ENCODE data around the gene THSD4.
"Not testable (repeated sequence)": the region's sequence is repeated elsewhere in the genome, so short reads cannot be mapped to it uniquely, and the experiment has no call there.

The THSD4 gene

DNA sequence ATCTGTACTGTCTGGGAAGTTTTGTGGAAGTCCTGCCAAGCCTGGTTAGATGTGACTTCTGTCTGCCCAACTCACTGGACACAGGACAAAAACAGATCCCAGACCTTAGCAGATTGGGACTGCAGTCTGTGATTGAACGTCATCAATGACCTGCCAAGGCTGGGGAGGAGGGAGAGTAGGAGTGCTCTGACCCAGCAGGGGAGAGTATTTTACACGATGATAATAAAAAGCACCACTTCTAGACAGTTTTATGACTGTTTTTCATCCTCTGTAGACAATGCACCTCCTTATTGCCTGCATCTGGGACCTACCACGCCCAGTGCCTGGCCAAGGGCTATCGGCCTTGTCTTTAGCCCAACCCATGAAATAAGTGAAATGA is 592.8 kb downstream of the THSD4 start:
- Histone ChIP-seq H3K9me3 (replicated peaks; ENCODE audit: low read length) (no peaks in the 10 kb centered on the region), H3K27me3 (ENCODE audit: control insufficient read depth, insufficient read depth, low read length) (no peaks in the 10 kb centered on the region), H3K36me3 (ENCODE audit: insufficient read depth, low read length) (no peaks in the 10 kb centered on the region), H3K4me1 (ENCODE audit: control insufficient read depth, insufficient read depth, low read length) (peaks cover 26% of the 10 kb centered on the region), H3K4me3 (ENCODE audit: low read length) (no peak overlapping the region), H3K4me2 (ENCODE audit: low read length) (no peak overlapping the region), H3K9ac (ENCODE audit: low read depth, low read length) (no peak overlapping the region)

DNA sequence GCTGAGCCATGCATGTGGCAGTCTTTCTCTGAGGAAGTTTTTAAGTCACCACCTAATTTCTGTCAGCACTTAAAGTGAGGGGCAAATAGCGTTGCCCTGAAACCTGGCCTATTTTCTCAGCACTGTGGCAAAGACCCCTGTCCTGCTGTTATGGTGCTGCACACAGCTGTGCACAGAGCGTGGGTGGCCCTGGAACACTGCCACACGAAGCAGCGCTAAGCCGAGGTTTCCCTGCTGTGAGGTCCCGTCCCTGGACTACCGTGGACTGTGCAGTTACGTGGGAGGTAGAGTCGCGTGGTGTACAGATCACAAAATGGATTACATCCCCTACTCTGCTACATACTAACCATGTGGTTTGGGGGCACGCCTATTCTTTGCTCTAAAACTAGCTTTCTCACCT is 593.5 kb downstream of the THSD4 start:
- no peak overlapping the region for H3K9ac ChIP-seq (ENCODE audit: low read depth, low read length)
- peaks cover 26% of the 10 kb centered on the region for H3K4me1 ChIP-seq (ENCODE audit: control insufficient read depth, insufficient read depth, low read length)
- no peaks in the 10 kb centered on the region for H3K9me3 ChIP-seq (replicated peaks; ENCODE audit: low read length)
- peak overlapping the region; percentile 33 for H3K4me2 ChIP-seq (ENCODE audit: low read length)
- no peaks in the 10 kb centered on the region for H3K27me3 ChIP-seq (ENCODE audit: control insufficient read depth, insufficient read depth, low read length)
- no peak overlapping the region for H3K4me3 ChIP-seq (ENCODE audit: low read length)
- H3K36me3 ChIP-seq (ENCODE audit: insufficient read depth, low read length): no peaks in the 10 kb centered on the region

DNA sequence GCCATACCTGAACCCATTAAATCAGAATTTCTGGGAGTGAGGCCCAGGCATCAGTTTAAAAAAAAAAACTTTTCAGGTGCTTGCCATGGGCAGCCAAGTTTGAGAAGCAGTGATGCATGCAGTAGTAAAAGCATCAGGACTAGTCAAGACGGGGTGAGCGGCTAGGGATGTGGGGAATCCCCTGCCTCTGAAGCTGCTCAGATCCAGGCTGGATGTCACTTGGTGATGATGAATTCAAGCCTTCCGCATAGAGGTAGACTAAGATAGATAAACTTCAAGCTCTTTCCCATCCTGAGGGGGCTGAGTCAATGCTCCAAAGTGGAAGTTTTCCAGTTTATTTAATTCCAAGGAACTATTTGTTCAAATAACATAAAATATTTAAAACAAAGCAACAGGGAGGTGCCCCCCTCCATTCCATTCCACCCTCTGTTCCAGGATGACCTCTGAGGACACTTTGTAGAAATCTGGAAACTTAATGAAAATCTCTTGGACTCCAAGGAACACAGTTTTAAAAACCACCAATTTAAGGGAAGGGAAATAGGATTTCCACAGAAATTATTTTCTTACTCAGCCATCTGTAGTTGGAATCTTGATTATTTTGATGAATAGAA is 594.6 kb downstream of the THSD4 start:
- Histone ChIP-seq H3K27me3 (ENCODE audit: control insufficient read depth, insufficient read depth, low read length) (no peaks in the 10 kb centered on the region), H3K36me3 (ENCODE audit: insufficient read depth, low read length) (no peaks in the 10 kb centered on the region), H3K4me1 (ENCODE audit: control insufficient read depth, insufficient read depth, low read length) (peaks cover 26% of the 10 kb centered on the region), H3K9ac (ENCODE audit: low read depth, low read length) (no peak overlapping the region), H3K9me3 (replicated peaks; ENCODE audit: low read length) (no peaks in the 10 kb centered on the region), H3K4me2 (ENCODE audit: low read length) (no peak overlapping the region), H3K4me3 (ENCODE audit: low read length) (no peak overlapping the region)

DNA sequence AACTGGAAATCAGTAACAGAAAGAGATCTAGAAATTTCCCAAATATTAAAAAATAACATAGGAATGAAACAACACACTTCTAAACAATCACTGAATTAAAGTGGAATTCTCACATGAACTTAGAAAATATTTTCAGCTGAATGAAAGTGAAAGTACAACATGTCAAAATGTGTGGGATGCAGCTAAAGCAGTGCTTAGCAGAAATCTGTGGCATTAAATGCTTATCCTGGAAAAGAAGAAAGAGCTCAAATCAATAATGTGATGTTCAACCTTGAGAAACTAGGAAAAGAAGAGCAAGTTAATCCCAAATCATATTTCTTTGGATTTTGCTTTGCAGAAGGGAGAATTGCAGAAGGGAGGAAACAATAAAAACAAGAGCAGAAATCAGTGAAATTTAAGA is 596.9 kb downstream of the THSD4 start:
- H3K9ac ChIP-seq (ENCODE audit: low read depth, low read length): no peak overlapping the region
- H3K4me1 ChIP-seq (ENCODE audit: control insufficient read depth, insufficient read depth, low read length): peaks cover 28% of the 10 kb centered on the region
- H3K4me2 ChIP-seq (ENCODE audit: low read length): no peak overlapping the region
- no peaks in the 10 kb centered on the region for H3K27me3 ChIP-seq (ENCODE audit: control insufficient read depth, insufficient read depth, low read length)
- no peaks in the 10 kb centered on the region for H3K9me3 ChIP-seq (replicated peaks; ENCODE audit: low read length)
- no peaks in the 10 kb centered on the region for H3K36me3 ChIP-seq (ENCODE audit: insufficient read depth, low read length)
- no peak overlapping the region for H3K4me3 ChIP-seq (ENCODE audit: low read length)

GRCh38 chr15:71713191-71713809 is 598.0 kb downstream of the THSD4 start:
- Histone ChIP-seq H3K9me3 (replicated peaks; ENCODE audit: low read length) (no peaks in the 10 kb centered on the region), H3K9ac (ENCODE audit: low read depth, low read length) (no peak overlapping the region), H3K4me3 (ENCODE audit: low read length) (no peak overlapping the region), H3K4me1 (ENCODE audit: control insufficient read depth, insufficient read depth, low read length) (peaks cover 18% of the 10 kb centered on the region), H3K4me2 (ENCODE audit: low read length) (no peak overlapping the region), H3K27me3 (ENCODE audit: control insufficient read depth, insufficient read depth, low read length) (no peaks in the 10 kb centered on the region), H3K36me3 (ENCODE audit: insufficient read depth, low read length) (no peaks in the 10 kb centered on the region)

DNA sequence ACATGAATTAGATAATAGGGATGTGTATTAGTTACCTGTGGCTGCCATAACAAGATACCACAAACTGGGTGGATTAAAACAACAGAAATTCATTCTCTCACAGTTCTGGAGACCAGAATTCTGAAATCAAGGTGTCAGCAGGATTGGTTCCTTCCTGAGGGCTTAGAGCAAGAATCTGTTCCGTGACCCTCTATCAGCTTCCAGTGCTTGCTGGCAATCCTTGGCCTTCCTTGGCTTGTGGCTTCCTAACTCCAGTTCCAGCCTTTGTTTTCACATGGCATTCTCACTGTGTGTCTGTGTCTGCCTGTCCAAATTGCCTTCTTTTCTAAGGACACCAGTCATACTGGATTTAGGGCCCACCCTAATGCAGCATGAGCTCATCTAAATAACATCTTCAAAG is 600.6 kb downstream of the THSD4 start:
- Histone ChIP-seq H3K4me3 (ENCODE audit: low read length) (no peak overlapping the region), H3K9me3 (replicated peaks; ENCODE audit: low read length) (no peaks in the 10 kb centered on the region), H3K36me3 (ENCODE audit: insufficient read depth, low read length) (no peaks in the 10 kb centered on the region), H3K4me1 (ENCODE audit: control insufficient read depth, insufficient read depth, low read length) (peaks cover 9% of the 10 kb centered on the region), H3K27me3 (ENCODE audit: control insufficient read depth, insufficient read depth, low read length) (no peaks in the 10 kb centered on the region), H3K9ac (ENCODE audit: low read depth, low read length) (no peak overlapping the region), H3K4me2 (ENCODE audit: low read length) (no peak overlapping the region)

GRCh38 chr15:71716990-71717389 is 601.7 kb downstream of the THSD4 start:
- no peaks in the 10 kb centered on the region for H3K9me3 ChIP-seq (replicated peaks; ENCODE audit: low read length)
- no peaks in the 10 kb centered on the region for H3K27me3 ChIP-seq (ENCODE audit: control insufficient read depth, insufficient read depth, low read length)
- no peak overlapping the region for H3K4me3 ChIP-seq (ENCODE audit: low read length)
- no peak overlapping the region for H3K9ac ChIP-seq (ENCODE audit: low read depth, low read length)
- H3K36me3 ChIP-seq (ENCODE audit: insufficient read depth, low read length): no peaks in the 10 kb centered on the region
- no peak overlapping the region for H3K4me2 ChIP-seq (ENCODE audit: low read length)
- peaks cover 9% of the 10 kb centered on the region for H3K4me1 ChIP-seq (ENCODE audit: control insufficient read depth, insufficient read depth, low read length)

- H3K4me2 ChIP-seq (ENCODE audit: low read length): no peak overlapping the region
- H3K4me1 ChIP-seq (ENCODE audit: control insufficient read depth, insufficient read depth, low read length): peaks cover 9% of the 10 kb centered on the region
- no peaks in the 10 kb centered on the region for H3K36me3 ChIP-seq (ENCODE audit: insufficient read depth, low read length)
- H3K27me3 ChIP-seq (ENCODE audit: control insufficient read depth, insufficient read depth, low read length): no peaks in the 10 kb centered on the region
- no peak overlapping the region for H3K9ac ChIP-seq (ENCODE audit: low read depth, low read length)
- no peak overlapping the region for H3K4me3 ChIP-seq (ENCODE audit: low read length)
- H3K9me3 ChIP-seq (replicated peaks; ENCODE audit: low read length): no peaks in the 10 kb centered on the region
These were observed 603.0 kb downstream of the THSD4 start for GRCh38 chr15:71718116-71718910.

- Histone ChIP-seq H3K9me3 (replicated peaks; ENCODE audit: low read length) (no peaks in the 10 kb centered on the region), H3K36me3 (ENCODE audit: insufficient read depth, low read length) (no peaks in the 10 kb centered on the region), H3K9ac (ENCODE audit: low read depth, low read length) (no peak overlapping the region), H3K27me3 (ENCODE audit: control insufficient read depth, insufficient read depth, low read length) (no peaks in the 10 kb centered on the region), H3K4me1 (ENCODE audit: control insufficient read depth, insufficient read depth, low read length) (peaks cover 4% of the 10 kb centered on the region), H3K4me2 (ENCODE audit: low read length) (no peak overlapping the region), H3K4me3 (ENCODE audit: low read length) (no peak overlapping the region)
These were observed 608.1 kb downstream of the THSD4 start for GRCh38 chr15:71723344-71723743.

GRCh38 chr15:71725207-71725955 is 610.1 kb downstream of the THSD4 start:
- not testable (repeated sequence) for H3K9ac ChIP-seq (ENCODE audit: low read depth, low read length); H3K4me2 ChIP-seq (ENCODE audit: low read length); H3K36me3 ChIP-seq (ENCODE audit: insufficient read depth, low read length); H3K27me3 ChIP-seq (ENCODE audit: control insufficient read depth, insufficient read depth, low read length); H3K9me3 ChIP-seq (replicated peaks; ENCODE audit: low read length); H3K4me1 ChIP-seq (ENCODE audit: control insufficient read depth, insufficient read depth, low read length); H3K4me3 ChIP-seq (ENCODE audit: low read length)

DNA sequence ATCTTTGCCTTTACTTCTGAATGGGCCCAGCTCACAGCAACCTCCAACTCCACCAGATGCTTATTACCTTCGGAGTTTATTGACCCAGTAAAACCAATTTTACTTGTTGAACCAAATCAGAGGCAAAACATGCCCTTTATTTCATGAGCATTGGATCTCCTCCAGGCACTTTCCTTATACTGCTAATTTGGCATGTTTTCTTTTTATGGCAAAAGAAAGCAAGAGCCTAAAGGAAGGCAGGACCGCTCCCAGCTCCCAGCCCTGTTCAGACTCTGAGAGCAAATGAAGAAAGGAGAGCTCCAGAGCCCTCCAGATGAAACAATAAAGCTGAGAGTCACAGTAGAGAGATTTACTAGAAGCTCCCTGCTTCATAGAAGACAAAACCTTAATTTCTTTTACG is 613.6 kb downstream of the THSD4 start:
- no peaks in the 10 kb centered on the region for H3K27me3 ChIP-seq (ENCODE audit: control insufficient read depth, insufficient read depth, low read length)
- no peaks in the 10 kb centered on the region for H3K9me3 ChIP-seq (replicated peaks; ENCODE audit: low read length)
- H3K4me1 ChIP-seq (ENCODE audit: control insufficient read depth, insufficient read depth, low read length): peaks cover 4% of the 10 kb centered on the region

More for the DNA sequence above, 613.6 kb downstream of the THSD4 start:
- no peak overlapping the region for H3K4me3 ChIP-seq (ENCODE audit: low read length)
- peaks cover 3% of the 10 kb centered on the region for H3K36me3 ChIP-seq (ENCODE audit: insufficient read depth, low read length)
- H3K9ac ChIP-seq (ENCODE audit: low read depth, low read length): no peak overlapping the region
- H3K4me2 ChIP-seq (ENCODE audit: low read length): no peak overlapping the region

All from skeletal muscle satellite cell (primary cell).